RWPE1 (cell line): ENCODE results near the gene IL17C.

Experiments used
- CTCF ChIA-PET: fragments of 350-600 bp; sonication (Branson Sonifier 250); formaldehyde crosslinking; extraction: SDS; loops from one replicate; lab custom pipeline; 2021; lab: Yijun Ruan, JAX
- POLR2A ChIA-PET: fragments of 400-600 bp; formaldehyde crosslinking; extraction: SDS; loops from one replicate; lab custom pipeline; 2020; ENCODE audit warnings: antibody characterized with exemption; ENCODE audit not compliant: low non-redundant PET; lab: Yijun Ruan, JAX
- DNase-seq: peaks from one replicate; pipeline ENCODE4 v3.0.0; 2012; ENCODE audit warnings: low spot score
- H3K27ac ChIP-seq: fragments of 450-650 bp; 2 replicates; pipeline ENCODE4 v1.5.1; 2017
- CTCF ChIP-seq: fragments of 450-650 bp; conservative IDR thresholded peaks from 2 replicates; pipeline ENCODE4 v1.5.1; 2017; ENCODE audit warnings: low read depth, mild to moderate bottlenecking

Gene IL17C

GRCh38 chr16:88593910-88594309 is 44.5 kb upstream of the IL17C start:
- CTCF ChIA-PET, result no interaction called here
- TF ChIP-seq CTCF, result no peak
- no peak overlapping the region for H3K27ac ChIP-seq
- POLR2A ChIA-PET, result no interaction called here
- no peak for DNase-seq

GRCh38 chr16:88595101-88595500 is 43.3 kb upstream of the IL17C start:
- DNase-seq, result no peak
- no peak for TF ChIP-seq CTCF
- H3K27ac ChIP-seq, result no peak overlapping the region
- POLR2A ChIA-PET, result no interaction called here
- CTCF ChIA-PET, result no interaction called here

GRCh38 chr16:88595921-88596320 is 42.5 kb upstream of the IL17C start:
- no peak for TF ChIP-seq CTCF
- no peak overlapping the region; the same call in 1 of the 2 replicates for H3K27ac ChIP-seq
- POLR2A ChIA-PET, result no interaction called here
- DNase-seq, result no peak
- CTCF ChIA-PET, result interaction anchor here (0.5 kb wide), 1 partner anchor 62 kb away, joined by 5 read pairs; no protein-coding TSS in a partner anchor

GRCh38 chr16:88596483-88596882 is 41.9 kb upstream of the IL17C start:
- H3K27ac ChIP-seq, result no peak overlapping the region
- DNase-seq, result no peak
- CTCF ChIA-PET, result interaction anchor here (0.5 kb wide), 1 partner anchor 61 kb away, joined by 5 read pairs; no protein-coding TSS in a partner anchor
- POLR2A ChIA-PET, result no interaction called here
- TF ChIP-seq CTCF, result no peak

GRCh38 chr16:88597856-88598491 is 40.4 kb upstream of the IL17C start:
- ChIA-PET CTCF (no interaction called here), POLR2A (no interaction called here)
- TF ChIP-seq CTCF, result no peak
- DNase-seq, result no peak
- H3K27ac ChIP-seq, result no peak overlapping the region

- DNase-seq, result no peak
- TF ChIP-seq CTCF, result no peak
- ChIA-PET POLR2A (no interaction called here), CTCF (no interaction called here)
- no peak overlapping the region for H3K27ac ChIP-seq
These were observed 39.2 kb upstream of the IL17C start for GRCh38 chr16:88599092-88599733.
